Activated T-cell treated with anti-CD3 and anti-CD28 coated beads, Interleukin-2, amount 50 U/mL, for 24 hours (primary cell): ENCODE results near the gene MRTFB.

Source experiments
- DNase-seq: peaks from one replicate; pipeline ENCODE4 v3.0.0-alpha.2; 2020
- H3K27ac Mint-ChIP-seq: 2 replicates; pipeline ENCODE4 v1.8.0; 2020; ENCODE audit warnings: mild to moderate bottlenecking, mixed read lengths
- H3K27me3 Mint-ChIP-seq: 2 replicates; pipeline ENCODE4 v1.8.0; 2020; ENCODE audit warnings: mixed read lengths
- H3K36me3 Mint-ChIP-seq: 2 replicates; pipeline ENCODE4 v1.8.0; 2020; ENCODE audit warnings: low read depth, mixed read lengths
- H3K4me1 Mint-ChIP-seq: 2 replicates; pipeline ENCODE4 v1.8.0; 2020; ENCODE audit warnings: low read depth, mixed read lengths
- H3K4me3 Mint-ChIP-seq: 2 replicates; pipeline ENCODE4 v1.8.0; 2020; ENCODE audit warnings: mild to moderate bottlenecking, moderate library complexity, mixed read lengths
- H3K9me3 Mint-ChIP-seq: 2 replicates; pipeline ENCODE4 v1.8.0; 2020; ENCODE audit warnings: mixed read lengths

Gene MRTFB

DNA sequence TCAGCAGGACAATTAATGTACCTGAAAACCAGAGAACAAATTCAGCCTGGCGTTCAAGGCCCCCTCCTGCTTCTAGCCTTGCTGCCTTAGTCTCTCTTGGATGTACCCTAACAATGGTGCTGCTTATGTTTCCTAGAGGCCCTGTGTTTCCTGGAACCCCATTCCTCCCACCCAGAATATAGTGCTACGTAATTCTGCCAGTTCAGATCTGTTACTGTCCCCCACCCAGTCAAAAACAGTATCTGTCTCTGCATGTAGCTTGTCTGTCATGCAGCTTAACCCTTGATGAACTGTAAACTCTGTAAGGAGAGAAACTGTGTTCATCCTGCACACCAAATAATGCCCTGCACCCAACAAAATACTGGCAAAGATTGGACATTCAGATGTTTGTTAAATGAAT is 6.8 kb downstream of the MRTFB start:
- no peak for DNase-seq
- H3K27me3 Mint-ChIP-seq, result no peaks in the 10 kb centered on the region
- no peak overlapping the region for H3K4me3 Mint-ChIP-seq
- peaks cover 27% of the 10 kb centered on the region for H3K4me1 Mint-ChIP-seq
- no peaks in the 10 kb centered on the region for H3K9me3 Mint-ChIP-seq
- no peak overlapping the region for H3K27ac Mint-ChIP-seq
- H3K36me3 Mint-ChIP-seq, result peaks cover 38% of the 10 kb centered on the region

DNA sequence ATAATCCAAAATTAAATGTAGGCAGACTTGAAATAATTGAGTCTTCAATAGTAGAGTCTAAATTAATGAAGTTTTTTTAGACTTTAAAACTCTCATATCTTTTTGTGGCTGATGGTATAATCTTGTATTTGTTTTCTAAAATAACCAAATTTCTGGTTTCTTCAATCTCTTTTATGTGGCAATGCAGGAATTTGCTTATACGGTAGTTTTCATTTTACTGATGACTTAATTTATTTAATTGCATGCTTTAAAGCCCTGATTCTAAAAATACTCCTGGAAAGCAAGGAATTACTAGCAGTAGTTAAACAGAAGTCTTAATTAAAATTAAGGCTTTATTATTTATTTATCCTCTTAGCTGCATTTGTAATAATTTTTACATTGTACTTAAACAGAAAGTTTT is 15.4 kb downstream of the MRTFB start:
- peaks cover 29% of the 10 kb centered on the region for H3K36me3 Mint-ChIP-seq
- DNase-seq, result no peak
- H3K9me3 Mint-ChIP-seq, result no peaks in the 10 kb centered on the region
- no peak overlapping the region for H3K27ac Mint-ChIP-seq
- no peaks in the 10 kb centered on the region for H3K27me3 Mint-ChIP-seq
- no peak overlapping the region for H3K4me3 Mint-ChIP-seq
- H3K4me1 Mint-ChIP-seq, result peaks cover 25% of the 10 kb centered on the region

DNA sequence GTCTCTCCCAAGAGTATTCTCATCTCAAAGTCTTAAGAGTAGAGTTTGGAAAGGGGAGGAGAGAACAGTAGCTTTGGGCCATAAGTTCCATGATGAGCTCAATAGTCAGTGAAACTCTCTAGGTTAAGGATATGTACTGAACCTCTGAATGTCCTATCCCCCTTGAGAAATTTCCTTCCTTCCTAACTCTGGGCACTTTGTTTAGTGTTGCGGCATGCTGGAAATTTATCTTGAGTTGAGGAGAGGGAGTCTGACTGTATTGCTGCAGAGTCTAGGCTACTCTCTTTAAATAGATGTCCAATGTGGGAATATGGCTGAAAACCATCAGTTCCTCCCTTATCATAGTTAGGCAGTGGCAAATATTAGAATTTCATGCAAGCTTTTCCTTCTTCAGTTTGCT is 16.1 kb downstream of the MRTFB start:
- Mint-ChIP-seq H3K4me3 (no peak overlapping the region), H3K9me3 (no peaks in the 10 kb centered on the region), H3K36me3 (peaks cover 22% of the 10 kb centered on the region), H3K27ac (no peak overlapping the region), H3K27me3 (no peaks in the 10 kb centered on the region), H3K4me1 (peaks cover 21% of the 10 kb centered on the region)
- DNase-seq, result no peak

DNA sequence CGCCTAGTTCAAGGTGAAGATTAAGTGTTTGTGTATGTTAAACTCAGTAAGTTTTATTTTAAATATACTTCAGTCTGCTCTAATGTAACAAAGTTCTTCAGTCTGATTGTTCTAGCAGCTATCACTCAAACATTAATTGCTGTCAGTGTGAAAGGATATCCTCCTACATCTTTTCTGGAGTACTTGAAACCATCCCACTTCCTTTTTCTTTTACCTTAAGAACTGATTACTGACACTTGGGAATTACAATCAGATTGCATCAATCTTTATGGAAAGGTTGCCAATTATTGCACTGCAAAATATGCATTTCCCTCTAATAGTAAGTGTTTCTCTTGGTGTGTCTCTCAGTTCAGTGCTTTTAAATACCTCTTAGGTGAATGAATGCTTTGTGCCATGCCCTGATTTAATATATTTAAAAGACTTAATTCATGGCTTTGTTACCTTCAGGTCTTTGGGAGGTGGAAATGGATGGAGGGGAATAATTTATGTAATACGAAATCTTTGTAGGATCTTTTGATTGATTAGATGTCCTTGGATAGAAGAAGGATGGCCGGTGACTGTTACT is 16.6 kb downstream of the MRTFB start:
- DNase-seq, result no peak
- Mint-ChIP-seq H3K27me3 (no peaks in the 10 kb centered on the region), H3K4me1 (peaks cover 24% of the 10 kb centered on the region), H3K4me3 (no peak overlapping the region), H3K36me3 (peaks cover 18% of the 10 kb centered on the region), H3K9me3 (no peaks in the 10 kb centered on the region), H3K27ac (no peak overlapping the region)

DNA sequence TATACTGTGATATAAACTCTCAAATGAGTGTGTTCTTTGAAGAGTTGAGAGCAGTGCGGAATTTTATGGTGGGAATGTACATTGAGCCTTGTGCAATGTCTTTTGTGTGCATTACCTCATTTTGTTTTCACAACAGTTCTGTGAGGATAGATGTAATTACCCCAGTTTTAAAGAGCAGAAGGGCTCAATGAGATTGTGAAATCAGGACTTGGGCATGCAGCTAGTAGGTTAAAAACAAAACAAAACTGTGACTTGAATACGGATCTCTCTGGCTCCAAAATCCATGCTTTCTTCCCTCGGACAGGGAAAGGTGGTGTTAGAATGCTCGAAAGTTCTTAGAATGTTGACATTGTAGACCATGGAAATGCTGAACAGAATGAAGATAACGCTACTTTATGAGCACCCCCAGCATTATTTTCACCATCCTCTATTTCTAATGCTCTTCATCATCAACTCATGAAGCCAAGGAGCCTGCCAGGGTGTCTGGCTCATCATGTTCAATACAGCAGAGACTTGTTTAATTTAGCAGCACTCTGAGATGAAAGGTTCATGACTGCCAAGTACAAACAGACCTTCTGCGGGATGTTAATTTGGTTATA is 17.1 kb downstream of the MRTFB start:
- peaks cover 24% of the 10 kb centered on the region for H3K4me1 Mint-ChIP-seq
- no peak overlapping the region for H3K4me3 Mint-ChIP-seq
- H3K9me3 Mint-ChIP-seq, result no peaks in the 10 kb centered on the region
- no peak for DNase-seq
- H3K27ac Mint-ChIP-seq, result no peak overlapping the region
- peaks cover 13% of the 10 kb centered on the region for H3K36me3 Mint-ChIP-seq
- H3K27me3 Mint-ChIP-seq, result no peaks in the 10 kb centered on the region

DNA sequence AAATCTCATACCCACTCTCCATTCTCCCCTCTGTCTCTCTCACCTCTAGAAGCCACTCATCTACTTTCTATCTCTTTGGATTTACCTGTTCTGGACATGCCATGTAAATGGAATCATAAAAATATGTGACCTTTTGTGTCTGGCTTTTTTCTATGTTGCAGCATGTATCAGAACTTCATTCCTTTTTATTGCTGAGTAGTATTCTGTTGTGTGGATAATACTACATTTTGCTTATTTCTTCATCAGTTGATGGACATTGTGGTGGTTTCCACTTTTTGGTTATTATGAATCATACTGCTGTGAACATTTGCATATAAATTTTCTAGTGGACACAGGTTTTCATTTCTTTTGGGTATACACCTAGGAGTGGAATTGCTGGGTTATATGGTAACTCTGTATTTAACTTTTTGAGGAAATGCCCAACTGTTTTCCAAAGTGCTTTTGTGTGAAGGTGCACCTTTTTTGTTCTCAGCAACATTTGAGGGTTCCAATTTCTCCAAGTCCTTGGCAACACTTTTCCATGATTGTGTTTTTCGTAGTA is 18.2 kb downstream of the MRTFB start:
- no peaks in the 10 kb centered on the region for H3K9me3 Mint-ChIP-seq
- H3K4me3 Mint-ChIP-seq, result no peak overlapping the region
- DNase-seq, result no peak
- peaks cover 5% of the 10 kb centered on the region for H3K36me3 Mint-ChIP-seq
- peaks cover 24% of the 10 kb centered on the region for H3K4me1 Mint-ChIP-seq
- no peaks in the 10 kb centered on the region for H3K27me3 Mint-ChIP-seq
- no peak overlapping the region for H3K27ac Mint-ChIP-seq

DNA sequence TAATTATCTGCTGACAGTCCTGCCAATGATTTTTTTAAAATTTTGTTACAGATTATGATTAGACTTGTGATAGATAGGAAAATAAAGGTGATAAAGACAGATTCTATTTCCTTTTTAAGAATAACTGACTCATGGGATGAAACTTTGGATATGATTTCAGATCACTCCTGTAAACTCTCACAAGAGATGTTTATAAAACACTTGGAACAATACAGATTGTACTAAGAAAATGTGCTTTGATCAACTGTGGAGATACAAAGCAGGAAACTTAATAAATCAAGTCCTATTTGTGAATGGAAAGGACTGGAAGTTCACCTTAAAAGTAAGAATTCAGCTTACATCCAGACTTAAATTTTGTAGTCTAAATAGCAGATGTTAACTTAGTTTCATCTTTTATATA is 21.4 kb downstream of the MRTFB start:
- no peaks in the 10 kb centered on the region for H3K27me3 Mint-ChIP-seq
- H3K4me1 Mint-ChIP-seq, result peaks cover 27% of the 10 kb centered on the region
- H3K27ac Mint-ChIP-seq, result no peak overlapping the region
- H3K36me3 Mint-ChIP-seq, result peaks cover 5% of the 10 kb centered on the region
- no peaks in the 10 kb centered on the region for H3K9me3 Mint-ChIP-seq
- no peak overlapping the region for H3K4me3 Mint-ChIP-seq
- no peak for DNase-seq

DNA sequence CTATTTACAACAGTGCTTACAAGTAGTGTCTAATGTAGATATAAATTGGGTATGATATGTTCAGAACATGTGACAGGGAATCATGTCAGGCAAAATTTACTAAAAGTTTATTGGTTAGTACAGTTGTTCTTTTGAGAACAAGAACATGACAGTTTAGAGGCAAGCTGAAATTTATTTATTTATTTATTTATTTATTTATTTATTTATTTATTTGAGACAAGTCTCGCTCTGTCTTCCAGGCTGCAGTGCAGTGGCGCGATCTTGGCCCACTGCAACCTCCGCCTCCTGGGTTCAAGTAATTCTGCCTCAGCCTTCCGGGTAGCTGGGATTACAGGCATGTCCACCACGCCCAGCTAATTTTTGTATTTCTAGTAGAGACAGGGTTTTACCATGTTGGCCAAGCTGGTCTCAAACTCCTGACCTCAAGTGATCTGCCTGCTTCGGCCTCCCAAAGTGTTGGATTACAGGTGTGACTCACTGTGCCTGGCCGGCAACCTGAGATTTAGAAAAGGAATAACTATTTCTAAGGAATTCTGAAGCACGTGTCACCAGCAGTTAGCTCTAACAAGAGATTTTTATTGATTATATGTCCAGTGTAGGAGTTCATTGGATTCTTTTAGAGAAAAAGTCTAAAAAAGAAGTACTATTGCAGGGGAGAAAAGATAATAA is 24.9 kb downstream of the MRTFB start:
- Mint-ChIP-seq H3K27me3 (no peaks in the 10 kb centered on the region), H3K27ac (no peak overlapping the region), H3K4me1 (peaks cover 28% of the 10 kb centered on the region), H3K4me3 (no peak overlapping the region), H3K9me3 (no peaks in the 10 kb centered on the region), H3K36me3 (no peaks in the 10 kb centered on the region)
- no peak for DNase-seq

DNA sequence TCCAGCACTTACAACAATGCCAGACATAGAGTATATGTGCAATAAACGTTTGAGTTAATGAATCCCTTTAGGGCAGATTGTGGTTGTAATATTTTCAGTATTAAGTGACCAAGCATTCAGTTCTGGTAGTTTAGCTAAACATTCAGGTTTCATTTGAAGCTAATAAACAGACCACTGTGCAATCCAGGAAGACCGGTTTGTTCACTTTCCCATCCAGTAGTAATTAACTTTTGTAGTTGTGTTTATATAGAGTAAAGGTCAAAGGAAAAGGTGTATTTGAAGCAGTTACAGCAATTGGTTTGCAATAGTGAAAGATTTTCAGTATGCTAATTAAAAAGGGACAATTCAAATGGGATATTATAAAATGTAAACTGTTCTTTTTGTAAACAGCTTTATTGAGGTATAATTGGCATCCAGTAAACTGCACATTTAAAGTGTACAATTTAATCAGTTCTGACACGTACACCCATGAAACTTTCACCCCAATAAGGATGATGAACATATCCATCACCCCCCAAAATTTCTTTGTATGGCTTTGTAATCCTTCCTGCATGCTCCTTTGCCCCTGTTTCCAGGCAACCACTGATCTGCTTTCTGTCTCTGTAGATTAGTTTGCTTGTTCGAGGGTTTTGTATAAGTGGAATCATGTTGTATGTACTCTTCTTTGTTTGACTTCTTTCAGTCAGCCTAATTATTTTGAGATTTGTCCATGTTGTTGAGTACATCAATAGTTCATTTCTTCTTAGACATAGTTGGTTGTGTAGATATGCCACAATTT is 26.3 kb downstream of the MRTFB start:
- Mint-ChIP-seq H3K27ac (no peak overlapping the region), H3K4me3 (no peak overlapping the region), H3K36me3 (no peaks in the 10 kb centered on the region), H3K9me3 (no peaks in the 10 kb centered on the region), H3K4me1 (peaks cover 33% of the 10 kb centered on the region), H3K27me3 (no peaks in the 10 kb centered on the region)
- no peak for DNase-seq

DNA sequence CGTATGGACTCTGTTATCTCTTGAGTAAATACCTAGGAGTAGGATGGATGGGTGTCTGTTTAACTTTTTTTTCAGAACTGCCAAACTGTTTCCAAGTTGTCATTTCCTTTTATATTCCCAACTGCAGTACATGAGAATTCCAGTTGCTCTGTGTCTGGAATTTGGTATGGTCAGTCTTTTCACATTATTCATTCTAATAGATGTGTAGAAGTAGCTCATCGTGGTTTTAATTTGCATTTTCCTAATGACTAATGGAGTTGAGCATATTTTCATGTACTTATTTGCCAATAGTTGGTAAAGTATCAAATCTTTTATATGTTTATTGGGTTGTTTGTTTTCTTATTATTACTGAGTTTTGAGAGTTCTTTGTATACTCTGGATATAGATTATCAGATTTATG is 27.0 kb downstream of the MRTFB start:
- H3K36me3 Mint-ChIP-seq, result no peaks in the 10 kb centered on the region

DNA sequence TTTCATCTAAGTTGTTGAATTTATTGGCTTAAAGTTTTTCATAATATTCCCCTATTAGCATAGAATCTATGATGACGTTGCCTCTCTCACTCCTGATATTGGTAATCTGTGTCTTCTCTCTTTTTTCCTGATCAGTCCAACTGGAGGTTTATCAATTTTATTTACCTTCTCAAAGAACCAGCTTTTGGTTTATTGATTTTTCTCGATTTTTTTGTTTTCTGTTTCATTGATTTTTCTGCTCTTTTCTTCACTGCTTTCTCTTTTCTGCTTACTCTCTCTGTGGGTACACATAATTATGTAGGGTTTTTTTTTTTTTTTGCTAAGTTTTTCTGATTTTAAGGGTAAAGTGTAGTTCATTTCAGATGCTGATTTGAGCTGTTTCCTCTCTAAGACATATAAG is 29.7 kb downstream of the MRTFB start:
- H3K27me3 Mint-ChIP-seq, result no peaks in the 10 kb centered on the region
- no peak overlapping the region for H3K4me3 Mint-ChIP-seq
- DNase-seq, result no peak
- peaks cover 47% of the 10 kb centered on the region for H3K4me1 Mint-ChIP-seq
- H3K36me3 Mint-ChIP-seq, result no peaks in the 10 kb centered on the region
- H3K9me3 Mint-ChIP-seq, result no peaks in the 10 kb centered on the region
- no peak overlapping the region for H3K27ac Mint-ChIP-seq

More for the DNA sequence above, 27.0 kb downstream of the MRTFB start:
- no peak for DNase-seq
- Mint-ChIP-seq H3K4me3 (no peak overlapping the region), H3K4me1 (peaks cover 35% of the 10 kb centered on the region), H3K9me3 (no peaks in the 10 kb centered on the region), H3K27me3 (no peaks in the 10 kb centered on the region), H3K27ac (no peak overlapping the region)

DNA sequence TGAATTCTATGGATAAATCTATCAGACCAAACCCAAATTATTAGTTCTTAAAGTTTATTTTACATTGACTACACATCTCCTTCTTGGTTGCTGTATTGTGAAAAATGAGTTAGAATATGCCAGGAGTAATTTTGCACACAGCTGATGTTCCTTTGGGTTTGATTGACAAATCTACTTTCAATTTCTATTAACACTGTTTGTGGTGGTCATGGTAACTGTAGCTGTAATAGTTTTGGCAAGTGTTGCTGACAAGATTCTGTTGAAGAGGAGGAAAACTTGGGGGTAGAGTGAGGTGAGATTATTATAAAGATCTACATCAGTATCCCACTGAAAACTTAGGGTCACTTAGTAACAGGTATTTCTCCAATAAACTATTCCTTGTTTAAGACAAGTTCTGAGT is 30.3 kb downstream of the MRTFB start:
- Mint-ChIP-seq H3K4me3 (no peak overlapping the region), H3K9me3 (no peaks in the 10 kb centered on the region), H3K27me3 (no peaks in the 10 kb centered on the region), H3K36me3 (no peaks in the 10 kb centered on the region), H3K4me1 (peaks cover 48% of the 10 kb centered on the region), H3K27ac (no peak overlapping the region)
- no peak for DNase-seq

DNA sequence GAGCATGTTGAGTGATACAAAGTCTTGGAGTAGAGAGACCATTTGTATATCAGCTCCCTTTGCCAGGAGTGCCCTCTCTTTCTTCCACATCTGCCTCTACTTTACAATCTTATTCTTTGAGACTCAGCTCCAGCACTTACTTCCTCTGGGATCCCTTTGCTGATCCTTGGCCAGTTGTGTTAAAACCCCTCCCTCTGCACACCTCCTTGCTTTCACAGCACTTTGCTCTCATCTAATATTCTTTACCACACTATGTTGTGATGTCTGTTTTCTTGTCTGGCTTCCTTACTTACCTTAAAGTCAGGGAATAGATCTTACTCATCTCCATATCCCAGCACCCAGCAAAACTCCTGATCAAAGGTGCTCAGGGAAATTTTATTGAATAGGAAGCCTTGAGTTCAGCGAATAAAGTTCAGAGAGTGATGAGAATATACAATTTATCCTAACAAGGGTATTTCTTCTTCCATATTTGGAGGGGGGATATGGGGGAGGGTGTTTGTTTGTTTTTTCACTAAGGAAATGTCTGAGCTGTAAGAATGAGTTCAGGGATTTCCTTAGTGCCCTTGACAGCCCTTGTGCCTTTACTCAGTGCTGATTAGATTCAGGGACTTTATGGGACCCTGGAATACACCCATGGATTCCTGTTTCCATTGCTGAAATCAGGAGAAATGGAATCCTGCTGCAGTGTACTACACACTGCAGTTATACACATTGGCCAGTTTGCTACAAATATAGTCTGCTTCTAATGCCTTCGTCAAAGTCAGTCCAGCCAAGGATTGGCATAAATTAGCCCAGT is 32.0 kb downstream of the MRTFB start:
- Mint-ChIP-seq H3K9me3 (no peaks in the 10 kb centered on the region), H3K27ac (no peak overlapping the region), H3K4me1 (peaks cover 50% of the 10 kb centered on the region), H3K27me3 (no peaks in the 10 kb centered on the region), H3K4me3 (no peak overlapping the region), H3K36me3 (no peaks in the 10 kb centered on the region)
- DNase-seq, result no peak

DNA sequence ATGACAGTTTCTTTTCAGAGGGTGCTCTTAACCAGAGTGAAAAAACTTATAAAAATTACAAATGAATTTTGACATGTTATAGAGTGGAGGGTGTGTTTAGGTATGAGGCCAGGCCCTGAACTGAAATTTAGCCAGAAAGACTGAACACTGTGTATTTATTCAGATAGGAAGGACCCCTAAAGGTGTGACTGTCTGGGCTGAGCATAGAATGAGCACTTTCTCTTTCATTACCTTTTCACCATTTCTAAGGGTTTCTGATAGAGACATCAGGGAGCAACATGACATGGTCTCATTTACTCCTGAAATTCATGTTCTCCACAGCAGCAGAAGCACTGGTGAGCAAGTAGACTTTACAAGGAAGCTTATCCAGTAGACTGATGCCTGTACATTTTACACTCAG is 32.9 kb downstream of the MRTFB start:
- Mint-ChIP-seq H3K4me1 (peaks cover 56% of the 10 kb centered on the region), H3K4me3 (no peak overlapping the region), H3K27ac (no peak overlapping the region), H3K27me3 (no peaks in the 10 kb centered on the region), H3K36me3 (no peaks in the 10 kb centered on the region), H3K9me3 (no peaks in the 10 kb centered on the region)
- no peak for DNase-seq
